HG03469 (cell line): ENCODE results near the gene B4GALT2.

Experiments used
- ATAC-seq: cut with Tn5 transposase; IDR thresholded peaks from one replicate; pipeline ENCODE4 v1.9.1; 2021; ENCODE audit warnings: mild to moderate bottlenecking, moderate library complexity, moderate number of reproducible peaks; ENCODE audit not compliant: unreplicated experiment

Gene B4GALT2

GRCh38 chr1:43978551-43979260, at the start of gene B4GALT2:
B4GALT2 (plus strand) TSS chr1:43979210; CDS start chr1:43981161, 1,951 bp downstream.
- no peak for ATAC-seq

GRCh38 chr1:43930168-43930948, 48.7 kb upstream of the B4GALT2 start:
- no peak for ATAC-seq

- ATAC-seq: no peak
Observed at GRCh38 chr1:43930949-43931275, 48.1 kb upstream of the B4GALT2 start.

- ATAC-seq: no peak
Observed at GRCh38 chr1:43931711-43932660, 47.0 kb upstream of the B4GALT2 start.

GRCh38 chr1:43932786-43933385, 46.1 kb upstream of the B4GALT2 start:
- ATAC-seq: no peak

GRCh38 chr1:43933386-43934100, 45.5 kb upstream of the B4GALT2 start, which contains the start of gene ARTN:
ARTN (plus strand) TSS chr1:43933801; CDS start chr1:43935657, 1,856 bp downstream.
- ATAC-seq: no peak

- no peak for ATAC-seq
Observed at GRCh38 chr1:43934101-43934985, 44.7 kb upstream of the B4GALT2 start.

- no peak for ATAC-seq
Observed at GRCh38 chr1:43934986-43935324, 44.1 kb upstream of the B4GALT2 start.

- no peak for ATAC-seq
Observed at GRCh38 chr1:43935711-43936427, 43.1 kb upstream of the B4GALT2 start.

- no peak for ATAC-seq
Observed at GRCh38 chr1:43936431-43937151, 42.4 kb upstream of the B4GALT2 start.

GRCh38 chr1:43937179-43937865, 41.7 kb upstream of the B4GALT2 start:
- no peak for ATAC-seq

GRCh38 chr1:43938383-43938782, 40.6 kb upstream of the B4GALT2 start:
- no peak for ATAC-seq

- no peak for ATAC-seq
Observed at GRCh38 chr1:43938892-43939587, 40.0 kb upstream of the B4GALT2 start.

GRCh38 chr1:43942411-43942810, 36.6 kb upstream of the B4GALT2 start:
- ATAC-seq: no peak

GRCh38 chr1:43944860-43945259, 34.1 kb upstream of the B4GALT2 start:
- no peak for ATAC-seq

- ATAC-seq: no peak
Observed at GRCh38 chr1:43945674-43946235, 33.3 kb upstream of the B4GALT2 start.
